Erythroblast (primary cell): ENCODE results near the gene RTP3.

Experiments
- GATA1 ChIP-seq: IDR thresholded peaks from 2 replicates; pipeline ENCODE4 v1.6.1; 2011; ENCODE audit warnings: low read depth, mild to moderate bottlenecking, control low read depth, low read length, moderate library complexity
- POLR2A ChIP-seq: IDR thresholded peaks from 2 replicates; pipeline ENCODE4 v1.6.1; 2011; ENCODE audit warnings: mild to moderate bottlenecking, low read length

DNA sequence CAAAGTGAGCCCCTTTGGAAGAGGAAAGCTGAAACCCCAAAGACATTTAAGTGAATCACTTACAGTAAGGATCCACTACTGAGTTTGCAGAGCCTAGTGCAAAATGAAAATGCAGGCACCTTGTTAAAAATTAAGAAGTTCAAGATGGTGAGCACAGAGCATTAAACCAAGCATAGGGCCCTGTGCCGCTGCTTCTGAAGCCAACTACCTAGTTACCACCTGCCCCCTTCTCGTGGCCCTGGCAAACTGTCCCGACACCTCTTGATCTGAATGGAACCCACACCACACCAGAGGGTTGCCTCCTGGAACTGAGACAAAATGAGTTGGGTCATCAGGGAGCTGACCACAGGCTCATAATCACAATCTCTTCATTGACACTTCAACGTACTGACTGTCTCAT is 42.8 kb downstream of the RTP3 start:
- TF ChIP-seq POLR2A (no peak), GATA1 (no peak)
